Activated T-helper 17 cell treated with anti-CD3 and anti-CD28 coated beads, Interleukin-2, amount 50 U/mL, for 72 hours (primary cell): ENCODE measurements around the gene MRPL36. TPM values are rescaled to one million over a fixed set of nuclear protein-coding genes. Genes with fewer than 3 reads are reported as not detected.

Source experiments
- ATAC-seq: fragments of 150-1000 bp; cut with Tn5 transposase; replicated peaks from 2 replicates; pipeline ENCODE4 v1.10.0; 2021; ENCODE audit warnings: mild to moderate bottlenecking, moderate library complexity
- H3K27ac Mint-ChIP-seq: one replicate; pipeline ENCODE4 v1.8.0; 2022; ENCODE audit warnings: mixed read lengths
- H3K27me3 Mint-ChIP-seq: one replicate; pipeline ENCODE4 v1.8.0; 2022; ENCODE audit warnings: mixed read lengths
- H3K36me3 Mint-ChIP-seq: one replicate; pipeline ENCODE4 v1.8.0; 2022; ENCODE audit warnings: low read depth, mild to moderate bottlenecking, mixed read lengths
- H3K4me1 Mint-ChIP-seq: one replicate; pipeline ENCODE4 v1.8.0; 2022; ENCODE audit warnings: mixed read lengths
- H3K4me3 Mint-ChIP-seq: one replicate; pipeline ENCODE4 v1.8.0; 2022; ENCODE audit warnings: mild to moderate bottlenecking, mixed read lengths
- H3K9me3 Mint-ChIP-seq: one replicate; pipeline ENCODE4 v1.8.0; 2022; ENCODE audit warnings: mixed read lengths
- total RNA-seq, 2 donors: library from RNA; stranded (reverse); gene quantifications; one replicate each; pipeline ENCODE4 v1.2.3, GENCODE V29; 2022

MRPL36 gene
- total RNA-seq, 2 donors from 2014 or later: 50.3 to 74.0 TPM

- no peaks in the 10 kb centered on the region for H3K9me3 Mint-ChIP-seq
- H3K27me3 Mint-ChIP-seq: peaks cover 8% of the 10 kb centered on the region
- no peak for ATAC-seq
- H3K4me1 Mint-ChIP-seq: no peaks in the 10 kb centered on the region
- no peaks in the 10 kb centered on the region for H3K36me3 Mint-ChIP-seq
- H3K27ac Mint-ChIP-seq: no peak overlapping the region
- no peak overlapping the region for H3K4me3 Mint-ChIP-seq
Observed at GRCh38 chr5:1767524-1768282, 31.9 kb downstream of the MRPL36 start.

GRCh38 chr5:1765880-1766235, 33.8 kb downstream of the MRPL36 start:
- H3K27me3 Mint-ChIP-seq: peaks cover 15% of the 10 kb centered on the region
- no peaks in the 10 kb centered on the region for H3K4me1 Mint-ChIP-seq
- no peaks in the 10 kb centered on the region for H3K36me3 Mint-ChIP-seq
- no peak overlapping the region for H3K4me3 Mint-ChIP-seq
- H3K9me3 Mint-ChIP-seq: no peaks in the 10 kb centered on the region
- H3K27ac Mint-ChIP-seq: no peak overlapping the region
- no peak for ATAC-seq

GRCh38 chr5:1765141-1765879, 34.3 kb downstream of the MRPL36 start:
- H3K9me3 Mint-ChIP-seq: no peaks in the 10 kb centered on the region
- no peaks in the 10 kb centered on the region for H3K36me3 Mint-ChIP-seq
- no peak overlapping the region for H3K27ac Mint-ChIP-seq
- peaks cover 15% of the 10 kb centered on the region for H3K27me3 Mint-ChIP-seq
- H3K4me1 Mint-ChIP-seq: no peaks in the 10 kb centered on the region
- ATAC-seq: no peak
- no peak overlapping the region for H3K4me3 Mint-ChIP-seq

GRCh38 chr5:1764606-1764960, 35.1 kb downstream of the MRPL36 start:
- H3K4me1 Mint-ChIP-seq: no peaks in the 10 kb centered on the region
- no peaks in the 10 kb centered on the region for H3K36me3 Mint-ChIP-seq
- H3K9me3 Mint-ChIP-seq: no peaks in the 10 kb centered on the region
- ATAC-seq: no peak
- H3K27me3 Mint-ChIP-seq: peaks cover 15% of the 10 kb centered on the region
- no peak overlapping the region for H3K4me3 Mint-ChIP-seq
- H3K27ac Mint-ChIP-seq: no peak overlapping the region

- Mint-ChIP-seq H3K4me1 (no peaks in the 10 kb centered on the region), H3K27ac (no peak overlapping the region)
Observed at GRCh38 chr5:1763960-1764605, 35.6 kb downstream of the MRPL36 start.

GRCh38 chr5:1763548-1763911, 36.1 kb downstream of the MRPL36 start:
- H3K9me3 Mint-ChIP-seq: peaks cover 1% of the 10 kb centered on the region
- H3K27me3 Mint-ChIP-seq: peaks cover 18% of the 10 kb centered on the region
- H3K27ac Mint-ChIP-seq: no peak overlapping the region
- peak; percentile 57 for ATAC-seq
- H3K4me3 Mint-ChIP-seq: no peak overlapping the region
- no peaks in the 10 kb centered on the region for H3K4me1 Mint-ChIP-seq
- no peaks in the 10 kb centered on the region for H3K36me3 Mint-ChIP-seq

More at GRCh38 chr5:1763960-1764605, 35.6 kb downstream of the MRPL36 start:
- H3K36me3 Mint-ChIP-seq: no peaks in the 10 kb centered on the region
- H3K9me3 Mint-ChIP-seq: no peaks in the 10 kb centered on the region
- peaks cover 15% of the 10 kb centered on the region for H3K27me3 Mint-ChIP-seq
- no peak overlapping the region for H3K4me3 Mint-ChIP-seq
- ATAC-seq: no peak

GRCh38 chr5:1762883-1763547, 36.6 kb downstream of the MRPL36 start:
- no peak for ATAC-seq
- Mint-ChIP-seq H3K27me3 (peaks cover 23% of the 10 kb centered on the region), H3K4me1 (no peaks in the 10 kb centered on the region), H3K4me3 (no peak overlapping the region), H3K27ac (no peak overlapping the region), H3K36me3 (no peaks in the 10 kb centered on the region), H3K9me3 (peaks cover 5% of the 10 kb centered on the region)

GRCh38 chr5:1762121-1762882, 37.3 kb downstream of the MRPL36 start:
- Mint-ChIP-seq H3K36me3 (no peaks in the 10 kb centered on the region), H3K4me3 (no peak overlapping the region), H3K9me3 (peaks cover 5% of the 10 kb centered on the region), H3K27me3 (peaks cover 23% of the 10 kb centered on the region), H3K27ac (no peak overlapping the region), H3K4me1 (no peaks in the 10 kb centered on the region)
- no peak for ATAC-seq

- Mint-ChIP-seq H3K9me3 (peaks cover 5% of the 10 kb centered on the region), H3K4me3 (no peak overlapping the region), H3K36me3 (no peaks in the 10 kb centered on the region), H3K4me1 (no peaks in the 10 kb centered on the region), H3K27ac (no peak overlapping the region), H3K27me3 (peaks cover 23% of the 10 kb centered on the region)
- no peak for ATAC-seq
Observed at GRCh38 chr5:1761453-1761755, 38.2 kb downstream of the MRPL36 start.

- no peak overlapping the region for H3K27ac Mint-ChIP-seq
- H3K9me3 Mint-ChIP-seq: peaks cover 5% of the 10 kb centered on the region
- H3K36me3 Mint-ChIP-seq: no peaks in the 10 kb centered on the region
- H3K27me3 Mint-ChIP-seq: peaks cover 23% of the 10 kb centered on the region
- H3K4me1 Mint-ChIP-seq: no peaks in the 10 kb centered on the region
- H3K4me3 Mint-ChIP-seq: no peak overlapping the region
- no peak for ATAC-seq
Observed at GRCh38 chr5:1760656-1761452, 38.8 kb downstream of the MRPL36 start.

GRCh38 chr5:1760231-1760630, 39.4 kb downstream of the MRPL36 start:
- ATAC-seq: no peak
- Mint-ChIP-seq H3K9me3 (peaks cover 5% of the 10 kb centered on the region), H3K36me3 (no peaks in the 10 kb centered on the region), H3K27ac (no peak overlapping the region), H3K4me3 (no peak overlapping the region), H3K27me3 (peaks cover 23% of the 10 kb centered on the region), H3K4me1 (no peaks in the 10 kb centered on the region)

- no peak for ATAC-seq
- no peak overlapping the region for H3K27ac Mint-ChIP-seq
- H3K36me3 Mint-ChIP-seq: no peaks in the 10 kb centered on the region
- H3K4me3 Mint-ChIP-seq: no peak overlapping the region
- no peaks in the 10 kb centered on the region for H3K4me1 Mint-ChIP-seq
- H3K27me3 Mint-ChIP-seq: peaks cover 18% of the 10 kb centered on the region
- peaks cover 5% of the 10 kb centered on the region for H3K9me3 Mint-ChIP-seq
Observed at GRCh38 chr5:1759378-1759970, 40.2 kb downstream of the MRPL36 start.

GRCh38 chr5:1758574-1758973, 41.1 kb downstream of the MRPL36 start:
- peaks cover 5% of the 10 kb centered on the region for H3K9me3 Mint-ChIP-seq
- H3K27me3 Mint-ChIP-seq: peaks cover 15% of the 10 kb centered on the region
- no peak overlapping the region for H3K4me3 Mint-ChIP-seq
- no peaks in the 10 kb centered on the region for H3K4me1 Mint-ChIP-seq
- H3K36me3 Mint-ChIP-seq: no peaks in the 10 kb centered on the region
- ATAC-seq: no peak
- no peak overlapping the region for H3K27ac Mint-ChIP-seq
